Esophagus squamous epithelium (tissue), 4 donors: Measurements from ENCODE around the gene ABCC12.

ENCODE experiments used
- POLR2A ChIP-seq, 4 donors: fragments of 450-650 bp; IDR thresholded peaks; one replicate each; pipeline ENCODE4 v1.6.1; 2017; ENCODE audit warnings: antibody characterized with exemption in 4 of 4, mild to moderate bottlenecking in 4 of 4, moderate library complexity in 3 of 4
- TF ChIP-seq, protein P1 (sequence below), 6 experiments: fragments of 450-650 bp in 4 of 6; fragments of 200-600 bp in 2 of 6; sonication (generic) in 2 of 6; IDR thresholded peaks; one replicate each; pipeline ENCODE4 v1.5.1; 2016 to 2019; ENCODE audit warnings: antibody characterized with exemption in 6 of 6, mild to moderate bottlenecking in 4 of 6, moderate library complexity in 4 of 6

DNA sequence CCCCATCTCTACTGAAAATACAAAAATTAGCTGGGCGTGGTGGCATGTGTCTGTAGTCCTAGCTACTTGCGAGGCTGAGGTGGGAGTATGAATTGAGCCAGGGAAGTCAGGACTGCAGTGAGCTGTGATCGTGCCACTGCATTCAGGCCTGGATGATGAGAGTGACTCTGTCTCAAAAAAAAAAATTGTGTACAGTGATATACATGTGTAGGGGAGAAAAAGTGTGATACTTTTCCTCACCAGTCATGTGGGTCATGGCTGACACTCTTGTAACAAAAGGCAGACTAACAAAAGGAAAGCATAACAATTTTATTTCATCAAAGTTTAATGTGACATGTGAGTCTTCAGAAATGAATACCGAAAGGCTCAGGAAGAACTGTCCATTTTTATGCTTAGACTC is 2.0 kb upstream of the ABCC12 start:
- TF ChIP-seq, protein P1, sequence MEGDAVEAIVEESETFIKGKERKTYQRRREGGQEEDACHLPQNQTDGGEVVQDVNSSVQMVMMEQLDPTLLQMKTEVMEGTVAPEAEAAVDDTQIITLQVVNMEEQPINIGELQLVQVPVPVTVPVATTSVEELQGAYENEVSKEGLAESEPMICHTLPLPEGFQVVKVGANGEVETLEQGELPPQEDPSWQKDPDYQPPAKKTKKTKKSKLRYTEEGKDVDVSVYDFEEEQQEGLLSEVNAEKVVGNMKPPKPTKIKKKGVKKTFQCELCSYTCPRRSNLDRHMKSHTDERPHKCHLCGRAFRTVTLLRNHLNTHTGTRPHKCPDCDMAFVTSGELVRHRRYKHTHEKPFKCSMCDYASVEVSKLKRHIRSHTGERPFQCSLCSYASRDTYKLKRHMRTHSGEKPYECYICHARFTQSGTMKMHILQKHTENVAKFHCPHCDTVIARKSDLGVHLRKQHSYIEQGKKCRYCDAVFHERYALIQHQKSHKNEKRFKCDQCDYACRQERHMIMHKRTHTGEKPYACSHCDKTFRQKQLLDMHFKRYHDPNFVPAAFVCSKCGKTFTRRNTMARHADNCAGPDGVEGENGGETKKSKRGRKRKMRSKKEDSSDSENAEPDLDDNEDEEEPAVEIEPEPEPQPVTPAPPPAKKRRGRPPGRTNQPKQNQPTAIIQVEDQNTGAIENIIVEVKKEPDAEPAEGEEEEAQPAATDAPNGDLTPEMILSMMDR (IDR thresholded peaks at IDR 0.05), result no peak
- no peak for TF ChIP-seq POLR2A (IDR thresholded peaks at IDR 0.05)
